Lung (tissue), 12 donors: ENCODE data around the gene PRKCH. TPM values are rescaled to one million over a fixed set of nuclear protein-coding genes. Genes with fewer than 3 reads are reported as not detected.

ENCODE experiments used
- ATAC-seq: fragments of 200-7000 bp; cut with Tn5 transposase; one replicate; pipeline ENCODE4 v1.9.1; 2020; ENCODE audit warnings: moderate number of reproducible peaks; ENCODE audit not compliant: insufficient read depth, low FRiP score
- DNase-seq, 3 donors: peaks; one replicate each; pipeline ENCODE4 v3.0.0-alpha.2; 2013 to 2017
- H3K27ac ChIP-seq, 2 donors: one replicate each; pipeline ENCODE4 v1.5.1; 2013; ENCODE audit warnings: mild to moderate bottlenecking in 2 of 2, moderate library complexity in 2 of 2, control low read depth in 1 of 2, inconsistent platforms in 1 of 2, low read depth in 1 of 2, low read length in 1 of 2
- H3K27me3 ChIP-seq, 3 donors: one replicate each; pipeline ENCODE4 v1.5.1; 2013; ENCODE audit warnings: low read length in 2 of 3; ENCODE audit not compliant: control insufficient read depth in 3 of 3, insufficient read depth in 3 of 3
- H3K36me3 ChIP-seq, 4 donors: one replicate each; pipeline ENCODE4 v1.5.1; 2013; ENCODE audit warnings: low read length in 4 of 4, mild to moderate bottlenecking in 1 of 4, moderate library complexity in 1 of 4; ENCODE audit not compliant: control insufficient read depth in 4 of 4, insufficient read depth in 4 of 4
- H3K4me1 ChIP-seq, 5 donors: one replicate each; pipeline ENCODE4 v1.5.1; 2013; ENCODE audit warnings: low read length in 5 of 5, mild to moderate bottlenecking in 2 of 5, moderate library complexity in 1 of 5; ENCODE audit not compliant: control insufficient read depth in 5 of 5, insufficient read depth in 5 of 5
- H3K4me3 ChIP-seq: one replicate; pipeline ENCODE4 v1.5.1; 2013; ENCODE audit warnings: mild to moderate bottlenecking, control low read depth, moderate library complexity
- H3K9ac ChIP-seq, 2 donors: one replicate each; pipeline ENCODE4 v1.5.1; 2013; ENCODE audit warnings: low read length in 2 of 2, control low read depth in 1 of 2; ENCODE audit not compliant: insufficient read depth in 1 of 2
- H3K9me3 ChIP-seq, 4 donors: one replicate each; pipeline ENCODE4 v1.5.1; 2013; ENCODE audit warnings: low read length in 3 of 4, mild to moderate bottlenecking in 1 of 4, moderate library complexity in 1 of 4; ENCODE audit not compliant: control insufficient read depth in 4 of 4, insufficient read depth in 3 of 4
- WGBS, 2 donors: extraction: QIAGEN DNeasy Blood & Tissue Kit; methylation state at CpG; one replicate each; pipeline ENCODE4 v1.1.7; 2013; 5-methylcytosine and 5-hydroxymethylcytosine counted together
- polyA plus RNA-seq, 2 donors: library from polyadenylated mRNA; stranded (reverse); fragments of 200-250 nt; gene quantifications; one replicate each; pipeline ENCODE4 v1.2.1, GENCODE V29; 2013
- total RNA-seq, 2 donors: library from RNA; depleted of rRNA in 1 of 2; stranded (reverse); fragments of >200 nt in 1 of 2; gene quantifications; one replicate each; pipeline ENCODE4 v1.2.1, GENCODE V29; 2014 to 2021
- TF ChIP-seq, protein P1 (sequence below): IDR thresholded peaks from 2 replicates; pipeline ENCODE4 v1.5.1; 2012; ENCODE audit warnings: mild to moderate bottlenecking; ENCODE audit errors: control extremely low read depth, extremely low read depth
- donor health status: control.
- donor health status: control.
- donor health status: Bipolar disorder and iron deficiency.
- donor health status: healthy.
- donor health status: DM: yes; HTN: yes; CAD: no.

PRKCH gene
- total and polyA plus RNA-seq, 4 donors, result 12.9 to 126 (median 51.4) TPM

DNA sequence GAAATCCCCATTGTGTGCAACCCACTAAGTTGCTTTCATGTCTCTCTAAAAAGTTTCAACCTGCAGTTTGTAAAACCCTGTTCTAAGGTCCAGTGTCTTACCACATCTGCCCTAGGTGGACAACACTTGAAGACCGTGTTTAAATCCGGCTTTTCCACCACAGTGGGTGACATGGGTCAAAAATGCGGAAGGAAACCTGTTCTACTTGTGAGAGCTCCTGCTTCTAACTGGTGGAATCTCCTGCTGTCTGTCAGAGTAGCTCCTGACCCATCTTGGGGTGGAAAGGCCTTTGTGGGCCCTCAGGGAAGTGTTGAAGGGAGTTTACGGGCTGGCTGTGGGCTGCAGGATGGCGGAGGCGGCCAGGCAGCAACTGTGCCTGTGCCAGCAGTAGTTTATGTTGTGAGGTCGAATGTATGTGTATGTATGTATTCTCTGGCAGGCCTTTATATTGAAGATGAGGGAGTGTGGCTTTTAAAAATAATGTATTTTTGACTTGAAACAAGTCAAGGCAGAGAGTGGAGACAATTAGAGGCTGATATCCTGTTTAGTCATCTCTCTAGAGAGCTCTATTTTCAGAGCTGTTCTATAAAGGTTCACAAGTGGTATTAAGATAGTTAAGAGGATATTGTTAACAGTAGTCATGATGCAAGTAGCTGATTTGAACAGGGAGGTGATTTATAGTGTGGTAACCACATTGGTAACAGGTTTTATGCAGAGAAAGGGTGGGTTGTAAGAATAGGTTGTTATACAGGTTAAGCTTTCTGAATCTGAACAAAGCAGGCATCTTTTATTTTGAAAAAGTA is 67.0 kb downstream of the PRKCH start:
- no peak for DNase-seq
- peaks cover 0 to 17% (median 0%) of the 10 kb centered on the region in 5 donors for H3K4me1 ChIP-seq
- no peaks in the 10 kb centered on the region for H3K27me3 ChIP-seq
- no peaks in the 10 kb centered on the region for H3K36me3 ChIP-seq
- no peak for ATAC-seq
- TF ChIP-seq, protein P1, sequence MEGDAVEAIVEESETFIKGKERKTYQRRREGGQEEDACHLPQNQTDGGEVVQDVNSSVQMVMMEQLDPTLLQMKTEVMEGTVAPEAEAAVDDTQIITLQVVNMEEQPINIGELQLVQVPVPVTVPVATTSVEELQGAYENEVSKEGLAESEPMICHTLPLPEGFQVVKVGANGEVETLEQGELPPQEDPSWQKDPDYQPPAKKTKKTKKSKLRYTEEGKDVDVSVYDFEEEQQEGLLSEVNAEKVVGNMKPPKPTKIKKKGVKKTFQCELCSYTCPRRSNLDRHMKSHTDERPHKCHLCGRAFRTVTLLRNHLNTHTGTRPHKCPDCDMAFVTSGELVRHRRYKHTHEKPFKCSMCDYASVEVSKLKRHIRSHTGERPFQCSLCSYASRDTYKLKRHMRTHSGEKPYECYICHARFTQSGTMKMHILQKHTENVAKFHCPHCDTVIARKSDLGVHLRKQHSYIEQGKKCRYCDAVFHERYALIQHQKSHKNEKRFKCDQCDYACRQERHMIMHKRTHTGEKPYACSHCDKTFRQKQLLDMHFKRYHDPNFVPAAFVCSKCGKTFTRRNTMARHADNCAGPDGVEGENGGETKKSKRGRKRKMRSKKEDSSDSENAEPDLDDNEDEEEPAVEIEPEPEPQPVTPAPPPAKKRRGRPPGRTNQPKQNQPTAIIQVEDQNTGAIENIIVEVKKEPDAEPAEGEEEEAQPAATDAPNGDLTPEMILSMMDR, result no peak
- H3K9ac ChIP-seq, result no peak overlapping the region
- no peak overlapping the region for H3K4me3 ChIP-seq
- 41 to 66% methylated on average over 7 of the region's 7 CpGs for WGBS, 2 donors
- H3K9me3 ChIP-seq, result no peaks in the 10 kb centered on the region
- H3K27ac ChIP-seq, result peak overlapping the region in 1 of 2 donors; percentile 76

DNA sequence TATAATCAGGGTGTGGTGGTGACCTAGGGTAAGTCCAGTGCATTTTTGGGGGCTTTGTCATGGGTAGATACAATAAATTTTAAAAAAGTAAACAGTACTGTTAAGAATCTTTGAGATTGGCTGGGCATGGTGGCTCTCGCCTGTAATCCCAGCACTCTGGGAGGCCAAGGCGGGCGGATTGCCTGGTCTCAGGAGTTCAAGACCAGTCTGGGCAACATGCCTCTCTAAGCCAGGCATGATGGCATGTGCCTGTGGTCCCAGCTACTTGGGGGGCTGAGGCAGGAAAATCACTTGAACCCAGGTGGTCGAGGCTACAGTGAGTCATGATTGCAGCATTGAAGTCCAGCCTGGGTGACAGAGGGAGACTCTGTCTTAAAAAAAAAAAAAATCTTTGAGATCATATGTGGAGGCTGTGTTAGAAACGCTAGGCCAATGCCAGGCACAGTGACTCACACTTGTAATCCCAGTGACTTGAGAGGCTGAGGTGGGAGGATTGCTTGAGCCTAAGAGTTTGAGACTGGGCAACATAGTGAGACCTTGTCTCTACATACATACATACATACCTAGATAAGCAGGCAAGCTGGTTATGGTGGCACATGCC is 67.7 kb downstream of the PRKCH start:
- no peaks in the 10 kb centered on the region for H3K36me3 ChIP-seq
- H3K9me3 ChIP-seq, result no peaks in the 10 kb centered on the region
- no peak overlapping the region for H3K4me3 ChIP-seq
- WGBS, 2 donors, result 84 to 91% methylated on average over 5 of the region's 5 CpGs
- no peak overlapping the region for H3K9ac ChIP-seq
- TF ChIP-seq, protein P1, result no peak
- H3K27ac ChIP-seq, result peak overlapping the region in 1 of 2 donors; percentile 49
- H3K27me3 ChIP-seq, result peaks cover 0 to 3% (median 0%) of the 10 kb centered on the region in 3 donors
- DNase-seq (no peak), ATAC-seq (no peak)
- peaks cover 0 to 14% (median 0%) of the 10 kb centered on the region in 5 donors for H3K4me1 ChIP-seq

- Histone ChIP-seq H3K9ac (no peak overlapping the region), H3K9me3 (no peaks in the 10 kb centered on the region), H3K27ac (no peak overlapping the region), H3K27me3 (peaks cover 0 to 3% (median 0%) of the 10 kb centered on the region in 3 donors), H3K4me3 (no peak overlapping the region), H3K4me1 (peaks cover 0 to 16% (median 0%) of the 10 kb centered on the region in 5 donors), H3K36me3 (no peaks in the 10 kb centered on the region)
- DNase-seq (no peak), ATAC-seq (no peak)
- WGBS, 2 donors, result 51 to 73% methylated on average over 3 of the region's 3 CpGs
- TF ChIP-seq, protein P1, result no peak
Observed at GRCh38 chr14:61391119-61391518, 69.7 kb downstream of the PRKCH start.
